ENCODE results near the gene ZPBP. TPM values are rescaled to one million over a fixed set of nuclear protein-coding genes. Genes with fewer than 3 reads are reported as not detected.
"Not testable (repeated sequence)": the region's sequence is repeated elsewhere in the genome, so short reads cannot be mapped to it uniquely, and the experiment has no call there.

Gene ZPBP
- polyA plus RNA-seq, 4 donors: 0.19 to 0.60 (median 0.44) TPM

DNA sequence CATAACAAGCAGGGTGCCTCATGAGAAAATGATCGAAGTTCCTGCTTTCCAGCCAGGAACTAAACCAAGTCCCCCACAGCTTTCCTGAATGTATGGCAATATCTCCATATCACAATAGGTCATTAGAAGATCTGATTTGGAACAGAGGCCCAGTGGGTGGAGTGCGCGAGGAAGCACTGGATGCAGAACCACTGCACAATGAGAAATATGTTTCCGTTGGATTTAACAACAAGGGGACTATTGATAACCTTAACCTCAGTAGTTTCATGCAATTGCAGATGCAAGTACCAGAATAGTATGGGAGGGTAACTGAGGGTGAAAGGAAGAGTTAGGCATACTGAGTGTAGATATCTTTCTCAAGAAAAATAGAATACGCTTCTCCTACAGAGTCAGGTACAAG is 45.3 kb downstream of the ZPBP start:
- no peak for DNase-seq (ENCODE audit: low read depth in 4 of 4, low spot score in 3 of 4)

DNA sequence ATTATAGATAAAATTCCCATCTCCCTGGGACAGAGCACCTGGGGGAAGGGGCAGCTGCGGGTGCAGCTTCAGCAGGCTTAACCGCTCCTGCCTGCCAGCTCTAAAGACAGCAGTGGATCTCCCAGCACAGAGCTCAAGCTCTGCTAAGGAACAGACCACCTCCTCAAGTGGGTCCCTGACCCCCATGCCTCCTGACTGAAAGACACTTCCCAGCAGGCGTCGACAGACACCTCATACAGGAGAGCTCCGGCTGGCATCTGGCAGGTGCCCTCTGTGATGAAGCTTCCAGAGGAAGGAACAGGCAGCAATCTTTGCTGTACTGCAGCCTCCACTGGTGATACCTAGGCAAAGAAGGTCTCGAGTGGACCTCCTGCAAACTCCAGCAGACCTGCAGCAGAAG is 51.9 kb downstream of the ZPBP start:
- DNase-seq (ENCODE audit: low read depth in 4 of 4, low spot score in 3 of 4): not testable (repeated sequence)

DNA sequence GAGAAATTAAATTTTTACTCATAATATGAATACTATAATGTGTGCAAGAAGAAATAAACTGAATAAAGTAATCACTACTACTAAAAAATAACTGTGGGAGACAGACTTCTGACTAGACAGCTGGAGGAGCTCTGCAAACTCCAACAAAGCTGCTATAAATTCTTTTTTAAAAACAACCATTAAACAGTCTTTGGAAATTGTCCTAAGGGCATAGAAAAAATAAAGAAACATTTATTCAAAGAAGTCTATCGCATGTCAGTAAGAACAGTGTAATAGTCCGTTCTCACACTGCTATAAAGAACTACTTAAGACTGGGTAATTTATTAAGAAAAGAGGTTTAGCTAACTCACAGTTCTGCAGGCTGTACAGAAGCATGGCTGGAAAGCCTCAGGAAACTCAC is 56.0 kb downstream of the ZPBP start:
- peak in 1 of 4 donors; percentile 24 for DNase-seq (ENCODE audit: low read depth in 4 of 4, low spot score in 3 of 4)

DNA sequence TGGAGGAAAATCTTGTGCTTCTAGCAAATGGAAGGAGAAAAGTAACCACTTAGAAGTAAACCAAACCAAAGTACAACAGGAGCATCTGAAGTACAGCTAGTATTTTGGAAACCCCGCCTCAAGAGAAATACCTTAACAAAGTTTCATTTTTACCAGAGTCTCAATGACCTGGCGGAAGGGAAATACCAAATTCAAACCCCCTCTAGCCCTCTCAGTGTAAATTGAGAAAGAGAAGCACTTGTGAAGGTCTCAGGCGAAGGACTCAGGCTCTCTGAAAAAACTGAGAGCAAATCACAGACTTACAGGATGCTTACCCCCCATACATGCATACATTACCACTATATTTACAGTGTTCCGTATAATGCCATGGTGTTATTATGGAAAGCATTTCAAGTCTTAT is 70.1 kb downstream of the ZPBP start:
- DNase-seq (ENCODE audit: low read depth in 4 of 4, low spot score in 3 of 4): no peak

DNA sequence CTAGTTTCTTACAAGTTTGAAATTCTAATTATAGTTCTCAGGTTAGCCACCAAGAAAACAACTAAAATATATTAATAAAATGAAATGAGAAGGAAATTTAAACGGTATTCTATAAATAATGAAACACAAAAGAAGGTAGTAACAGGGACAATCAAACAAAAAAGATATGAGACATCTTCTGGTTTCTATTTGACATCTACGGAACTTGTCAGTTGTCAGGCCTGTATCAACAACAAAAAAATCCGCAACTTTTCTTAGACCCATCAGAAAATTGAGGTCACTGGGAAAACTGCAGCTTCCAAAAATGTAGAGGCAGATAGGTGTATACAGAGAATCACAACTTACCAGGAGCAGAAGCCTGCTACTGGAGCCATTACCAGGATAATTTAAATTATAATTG is 70.6 kb downstream of the ZPBP start:
- no peak for DNase-seq (ENCODE audit: low read depth in 4 of 4, low spot score in 3 of 4)

DNA sequence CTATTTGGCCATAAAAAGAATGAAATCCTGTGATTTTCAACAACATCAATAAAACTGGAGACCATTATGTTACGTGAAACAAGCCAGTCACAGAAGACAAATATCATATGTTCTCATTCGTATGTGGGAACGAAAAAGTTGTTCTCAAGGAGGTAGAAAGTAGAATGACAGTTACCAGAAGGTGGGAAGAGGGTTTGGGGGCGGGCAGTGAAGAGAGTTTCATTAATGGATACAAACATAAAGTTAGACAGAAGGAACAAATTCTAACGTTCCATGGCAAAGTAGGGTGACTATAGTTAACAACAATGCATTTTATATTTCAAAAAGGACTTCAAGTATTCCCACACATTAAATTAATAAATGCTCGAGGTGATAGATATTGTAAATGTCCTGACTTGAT is 97.4 kb downstream of the ZPBP start:
- DNase-seq (ENCODE audit: low read depth in 4 of 4, low spot score in 3 of 4): no peak

DNA sequence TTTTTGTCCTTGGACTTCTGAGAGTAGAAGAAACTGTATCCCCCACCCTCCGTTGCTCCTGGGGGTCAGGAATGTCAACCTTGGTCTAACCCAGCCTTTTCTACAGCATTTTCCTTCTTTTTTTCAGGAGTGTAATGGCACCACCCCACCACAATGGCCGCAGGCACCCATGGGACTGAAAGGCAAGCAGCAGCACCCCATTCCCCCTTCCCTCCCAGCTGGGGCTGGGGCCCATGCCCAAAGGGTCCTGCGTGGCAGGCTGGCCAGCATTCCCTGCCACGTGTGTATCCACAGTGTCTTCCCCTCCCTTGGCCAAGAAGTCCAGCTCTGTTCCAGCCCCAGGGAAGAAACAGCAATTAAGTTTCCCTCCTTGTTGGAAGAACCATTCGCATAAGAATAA is 106.9 kb downstream of the ZPBP start:
- DNase-seq (ENCODE audit: low read depth in 4 of 4, low spot score in 3 of 4): no peak

DNA sequence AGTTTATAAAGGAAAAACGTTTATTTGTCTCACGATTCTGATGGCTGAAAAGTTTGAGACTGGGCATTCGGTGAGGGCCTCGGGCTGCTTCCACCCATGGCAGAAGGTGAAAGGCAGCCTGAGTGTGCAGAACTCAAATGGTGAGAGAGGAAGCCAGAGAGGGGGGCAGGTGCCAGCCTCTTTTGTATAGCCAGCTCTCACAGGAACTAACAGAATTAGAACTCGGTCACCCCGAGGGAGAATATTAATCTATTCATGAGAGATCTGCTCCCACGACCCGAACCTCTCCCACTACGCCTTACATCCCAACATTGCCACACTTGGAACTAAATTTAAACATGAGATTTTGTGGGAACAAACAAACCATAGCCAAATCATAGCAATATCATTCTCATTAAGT is 112.6 kb downstream of the ZPBP start:
- DNase-seq (ENCODE audit: low read depth in 4 of 4, low spot score in 3 of 4): no peak

DNA sequence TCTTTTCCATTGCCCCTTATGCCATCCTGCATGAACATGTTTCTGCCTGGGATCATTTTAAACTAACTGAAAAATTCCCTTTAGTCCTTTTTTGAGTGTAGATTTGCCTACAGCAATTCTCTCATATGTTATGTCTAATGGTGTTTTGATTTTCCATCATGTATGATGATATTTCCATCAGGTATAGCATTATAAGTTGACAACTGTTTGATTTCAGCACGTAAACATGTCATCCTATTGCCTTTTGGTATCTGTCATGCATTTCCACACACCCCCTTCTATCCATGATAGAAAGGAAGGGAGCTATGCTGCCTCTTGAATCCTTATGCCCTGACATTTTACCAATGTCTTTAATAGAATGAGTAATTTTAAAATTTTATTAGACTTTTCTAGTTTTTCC is 116.8 kb downstream of the ZPBP start:
- no peak for DNase-seq (ENCODE audit: low read depth in 4 of 4, low spot score in 3 of 4)

DNA sequence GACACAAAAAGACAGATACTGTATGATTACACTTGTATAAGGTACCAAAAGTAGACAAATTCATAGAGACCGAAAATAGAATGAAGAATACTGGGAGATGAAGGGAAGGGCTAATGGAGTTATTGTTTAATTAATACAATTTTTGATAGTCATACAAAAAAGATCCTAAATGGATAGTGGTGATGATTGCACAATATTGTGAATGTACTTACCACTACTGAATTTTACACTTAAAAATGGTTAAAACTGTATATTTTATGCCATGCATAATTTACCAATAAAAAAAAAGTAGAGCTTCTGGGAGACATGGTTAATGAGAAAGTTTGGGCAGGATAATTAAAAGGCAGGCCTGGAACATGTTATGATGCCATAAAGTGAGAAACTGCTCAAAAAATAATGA is 119.0 kb downstream of the ZPBP start:
- DNase-seq (ENCODE audit: low read depth in 4 of 4, low spot score in 3 of 4): no peak

DNA sequence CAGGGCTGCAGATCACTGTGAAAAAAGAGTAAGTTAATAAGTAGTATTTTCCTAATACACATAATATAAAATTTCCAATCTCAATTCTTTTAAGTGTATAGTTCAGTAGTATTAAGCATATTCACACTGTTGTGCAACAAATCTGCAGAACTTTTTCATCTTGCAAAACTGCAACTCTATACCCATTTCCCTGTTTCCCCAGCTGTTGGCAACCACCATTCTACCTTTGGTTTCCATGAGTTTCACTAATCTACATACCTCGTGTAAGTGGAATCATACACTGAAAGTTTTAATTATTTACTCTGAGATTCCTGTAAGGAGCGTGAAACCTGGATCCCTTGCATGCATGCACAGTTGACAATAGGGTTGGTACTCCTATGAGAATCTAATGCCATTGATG is 155.4 kb downstream of the ZPBP start:
- no peak for DNase-seq (ENCODE audit: low read depth in 4 of 4, low spot score in 3 of 4)

DNA sequence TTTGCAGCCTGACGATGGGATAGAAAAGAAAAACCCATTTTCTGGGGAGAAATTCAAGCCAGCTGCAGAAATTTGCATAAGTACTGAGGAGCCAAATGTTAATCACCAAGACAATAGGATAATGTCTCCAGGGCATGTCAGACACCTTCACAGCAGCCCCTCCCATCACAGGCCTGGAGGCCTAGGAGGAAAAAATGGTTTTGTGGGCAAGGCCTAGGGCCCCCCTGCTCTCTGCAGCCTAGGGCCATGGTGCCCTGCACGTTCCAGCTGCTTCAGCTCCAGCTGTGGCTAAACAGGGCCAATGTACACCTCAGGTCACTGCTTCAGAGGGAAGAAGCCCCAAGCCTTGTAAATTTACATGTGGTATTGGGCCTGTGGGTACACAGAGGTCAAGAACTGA is 161.4 kb downstream of the ZPBP start:
- DNase-seq (ENCODE audit: low read depth in 4 of 4, low spot score in 3 of 4): no peak

DNA sequence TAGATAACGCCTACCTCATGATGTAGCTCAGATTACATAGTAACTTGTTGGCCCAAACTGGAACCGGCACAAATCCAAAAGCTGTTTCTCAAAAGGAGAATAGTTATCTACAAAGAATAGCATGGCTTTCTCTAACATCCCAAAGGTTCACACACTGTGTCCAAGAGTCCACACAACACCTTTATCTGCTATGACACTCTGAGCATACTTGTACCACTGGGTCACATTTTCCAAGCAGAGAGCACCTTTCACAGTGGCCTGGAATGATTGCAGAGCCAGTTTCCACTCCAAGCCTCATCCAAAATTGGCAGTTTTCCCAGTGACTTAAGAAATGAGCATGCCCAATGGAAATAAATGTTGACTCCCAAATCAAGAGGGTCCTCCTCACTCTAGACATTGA is 164.3 kb downstream of the ZPBP start:
- no peak for DNase-seq (ENCODE audit: low read depth in 4 of 4, low spot score in 3 of 4)

DNA sequence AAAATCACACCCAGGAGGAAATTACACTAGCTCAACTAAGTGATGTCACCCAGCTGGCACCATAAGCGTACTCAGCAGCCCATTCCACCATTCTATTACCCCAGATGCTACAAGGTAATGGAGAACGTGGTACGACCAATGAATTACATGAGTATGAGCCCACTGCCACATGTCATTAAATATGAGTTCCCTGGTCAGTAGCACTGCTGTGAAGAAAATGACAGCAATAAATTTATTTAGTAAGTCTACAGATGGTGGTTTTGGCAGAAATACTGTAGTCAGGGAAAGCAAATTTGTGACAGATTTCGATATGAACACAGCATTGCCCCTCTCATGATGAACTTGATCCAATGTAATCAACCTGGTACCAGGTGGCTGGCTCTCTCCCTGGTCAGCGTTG is 165.4 kb downstream of the ZPBP start:
- no peak for DNase-seq (ENCODE audit: low read depth in 4 of 4, low spot score in 3 of 4)

DNA sequence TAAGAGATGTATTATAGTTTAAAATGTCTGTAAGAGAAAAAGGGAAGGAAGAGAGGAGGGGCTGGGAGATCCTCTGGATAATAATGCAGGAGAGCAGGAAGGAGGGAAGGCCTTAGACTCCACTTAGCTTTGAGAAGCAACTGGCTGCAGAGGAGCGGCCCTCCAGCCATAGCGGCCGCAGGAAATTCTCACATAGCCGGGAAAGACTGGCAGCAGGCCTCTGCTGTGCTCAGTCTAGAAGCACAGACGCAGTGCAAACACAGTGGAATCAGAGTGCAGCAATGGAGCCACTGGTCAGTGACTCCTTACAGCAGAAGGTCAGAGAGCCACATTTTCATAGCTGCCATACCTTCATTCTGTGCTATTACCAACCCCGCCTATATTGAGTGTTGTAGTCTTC is 166.3 kb downstream of the ZPBP start:
- DNase-seq (ENCODE audit: low read depth in 4 of 4, low spot score in 3 of 4): no peak

DNA sequence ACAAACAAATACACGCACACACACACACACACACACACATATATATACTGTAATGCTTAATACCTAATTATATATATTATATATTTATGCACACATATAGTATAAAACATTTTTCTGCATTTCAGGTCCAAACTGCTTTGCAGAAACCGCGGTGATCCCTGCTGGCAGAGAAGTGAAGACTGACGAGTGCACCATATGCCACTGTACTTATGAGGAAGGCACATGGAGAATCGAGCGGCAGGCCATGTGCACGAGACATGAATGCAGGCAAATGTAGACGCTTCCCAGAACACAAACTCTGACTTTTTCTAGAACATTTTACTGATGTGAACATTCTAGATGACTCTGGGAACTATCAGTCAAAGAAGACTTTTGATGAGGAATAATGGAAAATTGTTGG is 181.1 kb downstream of the ZPBP start:
- DNase-seq (ENCODE audit: low read depth in 4 of 4, low spot score in 3 of 4): no peak

DNA sequence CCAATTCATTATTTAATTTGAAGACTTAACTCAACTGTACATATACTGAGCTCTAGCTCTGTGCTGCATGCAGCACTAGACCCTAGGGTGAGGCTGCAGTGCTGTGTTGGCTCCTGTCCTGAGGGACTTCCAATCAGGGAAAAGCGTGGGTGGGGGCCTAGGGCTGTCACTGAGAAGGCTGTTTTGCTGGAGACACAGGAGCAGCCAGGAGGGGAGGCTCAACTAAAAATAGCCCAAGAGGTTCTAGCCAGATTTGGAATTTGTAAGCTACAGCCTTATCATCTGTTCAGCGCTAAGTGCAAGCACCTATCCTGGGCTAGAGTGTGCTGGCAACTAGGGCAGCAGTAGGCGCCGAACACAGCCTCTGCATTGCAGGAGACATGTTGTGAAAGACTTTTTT is 198.5 kb downstream of the ZPBP start:
- no peak for DNase-seq (ENCODE audit: low read depth in 4 of 4, low spot score in 3 of 4)

DNA sequence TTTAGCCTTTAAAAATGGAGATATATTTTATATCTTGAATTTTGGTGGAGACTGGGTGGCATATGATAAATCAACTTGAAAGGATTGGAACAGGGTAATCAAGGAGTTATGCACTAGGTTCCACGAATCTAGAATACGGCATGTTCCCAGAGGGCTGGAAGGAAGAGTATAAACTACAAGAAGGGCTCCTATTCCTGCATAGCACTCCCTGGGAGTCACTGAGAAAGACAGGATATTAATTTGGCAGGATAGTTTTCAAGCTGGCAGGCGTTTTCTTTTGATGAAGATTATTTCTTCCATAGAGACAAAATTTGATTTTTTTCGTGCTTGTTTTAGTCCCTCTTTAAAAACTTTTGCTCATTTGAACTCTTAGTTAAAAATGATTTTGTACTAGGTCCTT is 199.9 kb downstream of the ZPBP start:
- no peak for DNase-seq (ENCODE audit: low read depth in 4 of 4, low spot score in 3 of 4)

DNA sequence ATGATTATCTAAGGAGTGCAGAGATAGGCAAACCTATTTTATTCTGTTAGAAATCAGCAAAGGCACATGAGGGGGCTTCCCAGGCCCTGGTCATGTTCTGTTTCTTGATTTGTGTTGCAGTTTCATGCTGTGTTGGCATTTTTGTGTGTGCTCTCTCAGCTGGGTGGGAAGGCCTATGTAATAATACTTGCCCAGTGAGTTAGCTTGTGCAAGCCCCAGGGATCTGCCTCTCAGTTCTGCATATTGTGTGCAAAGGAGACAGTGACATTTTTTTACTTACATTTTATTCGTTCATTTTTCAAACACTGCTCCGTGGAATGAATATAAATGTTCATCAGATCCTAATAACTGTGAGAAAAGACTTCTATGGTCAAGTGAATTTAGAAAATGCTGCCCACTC is 200.6 kb downstream of the ZPBP start:
- DNase-seq (ENCODE audit: low read depth in 4 of 4, low spot score in 3 of 4): no peak

Other genes with a start within 250 kb of the ZPBP start
- 1 to 10 TPM in 3 of 4 donors, under 1 TPM in 1; 0.98 to 3.1 (median 2.1) TPM for gene IKZF1, start 211.5 kb upstream of the ZPBP start, polyA plus RNA-seq (ENCODE audit: insufficient read length in 4 of 4)